Activated CD8-positive, alpha-beta memory T cell treated with anti-CD3 and anti-CD28 coated beads for 4 hours (primary cell): ENCODE measurements around the gene TUT4.
A peak's percentile ranks its signal among the peaks of the same experiment; 100 is the strongest.

Experiments
- DNase-seq, 2 donors: peaks; one replicate each; pipeline ENCODE4 v3.0.0-alpha.2; 2020; ENCODE audit warnings: low read depth in 2 of 2

Gene TUT4

DNA sequence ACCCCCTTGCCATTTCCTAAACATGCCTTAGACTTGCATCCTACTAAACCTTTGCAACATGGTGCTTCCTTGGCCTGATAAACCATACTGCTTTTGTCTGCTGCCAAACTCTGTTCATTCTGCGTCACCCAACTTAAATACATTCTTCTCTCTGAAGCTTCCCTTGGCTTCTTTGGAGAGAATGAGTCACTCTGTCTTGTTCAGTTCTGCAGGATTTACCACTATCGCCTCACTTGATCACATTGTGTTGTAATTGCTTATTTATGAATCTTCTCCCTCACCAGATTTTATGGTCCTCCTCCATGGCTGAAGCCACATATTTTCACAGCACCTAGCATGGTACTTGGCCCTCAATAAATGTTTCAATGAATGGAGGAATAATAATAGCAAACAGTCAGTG is 21.7 kb upstream of the TUT4 start:
- DNase-seq: no peak

DNA sequence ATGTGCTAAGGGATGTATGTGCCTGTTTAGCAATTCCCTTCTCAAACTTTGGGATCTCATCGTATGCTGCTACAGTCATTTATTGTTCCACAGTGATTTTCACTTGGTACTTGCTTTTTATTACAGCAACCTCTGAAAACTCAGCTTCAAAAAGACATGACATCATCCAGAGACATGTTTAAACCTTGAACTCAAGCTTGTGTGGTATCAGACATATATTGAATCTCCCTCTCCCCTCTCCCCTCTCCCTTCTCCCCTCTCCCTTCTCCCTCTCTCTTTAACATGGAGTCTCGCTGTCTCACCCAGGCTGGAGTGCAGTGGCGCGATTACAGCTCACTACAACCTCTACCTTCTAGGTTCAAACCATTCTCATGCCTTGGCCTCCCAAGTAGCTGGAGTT is 19.5 kb upstream of the TUT4 start:
- no peak for DNase-seq

DNA sequence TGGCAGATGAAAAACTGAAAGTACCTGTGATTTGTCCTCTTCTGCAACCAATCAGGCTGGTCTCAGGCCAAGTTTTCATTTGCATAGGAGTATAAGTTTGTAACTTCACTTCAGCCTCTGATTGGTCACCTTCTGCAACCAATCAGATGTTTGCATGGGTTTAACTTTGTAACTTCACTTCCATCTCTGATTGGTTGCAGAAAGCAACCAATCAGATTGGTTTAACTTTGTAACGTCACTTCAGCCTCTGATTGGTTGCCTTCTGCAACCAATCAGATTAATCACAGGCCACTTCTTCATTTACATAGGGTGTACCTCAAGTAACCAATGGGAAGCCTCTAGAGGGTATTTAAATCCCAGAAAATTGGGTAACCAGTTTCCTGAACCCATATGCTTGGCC is 18.9 kb upstream of the TUT4 start:
- DNase-seq: no peak

DNA sequence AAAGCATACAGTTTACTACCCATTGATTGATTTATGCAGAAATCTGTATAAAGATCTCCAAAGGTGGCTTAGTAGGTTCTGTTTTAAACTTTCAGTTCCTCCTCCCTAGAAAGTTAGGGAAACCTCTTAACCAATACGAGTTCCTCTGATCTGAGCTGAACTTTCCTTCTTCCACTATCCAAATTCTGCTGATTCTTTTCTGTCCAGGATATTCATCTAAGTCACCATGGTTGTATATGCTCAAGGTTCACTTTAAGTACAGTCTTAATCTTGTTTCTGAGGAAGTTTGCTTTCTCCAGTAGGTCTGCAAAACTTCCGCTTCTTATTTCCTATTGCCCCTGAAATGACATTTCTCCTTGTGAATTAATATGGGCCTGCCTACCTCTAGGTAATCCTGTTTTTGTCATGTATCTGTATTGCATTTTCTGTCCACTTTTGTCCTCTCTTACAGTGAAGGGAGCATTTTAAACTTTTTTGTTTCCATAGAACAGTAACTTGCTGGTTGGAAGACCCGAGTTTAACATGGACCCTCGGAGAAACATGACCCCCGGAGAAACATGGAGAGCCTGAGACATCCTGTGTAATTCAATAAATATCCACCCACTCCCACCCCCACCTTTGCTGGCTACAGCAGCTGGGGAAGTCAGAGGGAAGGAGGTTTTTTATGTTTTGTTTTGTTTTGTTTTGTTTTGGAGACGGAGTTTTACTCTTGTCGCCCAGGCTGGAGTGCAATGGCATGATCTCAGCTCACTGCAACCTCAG is 16.7 kb upstream of the TUT4 start:
- no peak for DNase-seq

DNA sequence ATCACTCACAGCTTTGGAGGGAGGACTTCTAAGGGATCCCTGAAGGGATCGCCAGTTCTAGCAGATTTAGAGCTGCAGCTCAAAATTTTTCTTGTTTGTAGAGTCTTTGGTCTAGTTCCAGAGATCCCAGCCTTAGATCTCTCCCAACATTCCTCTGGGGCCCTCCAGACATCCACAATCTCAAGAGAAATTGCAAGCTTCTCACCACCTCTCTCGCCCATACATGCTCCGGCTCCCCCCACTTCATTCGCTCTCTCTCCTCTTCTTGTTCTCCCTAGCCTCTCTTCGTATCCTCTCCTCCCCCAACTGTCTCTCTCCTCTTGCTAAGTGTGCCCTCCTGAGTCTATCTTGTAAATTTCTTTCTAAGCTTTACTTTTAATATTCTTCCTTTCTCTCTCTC is 15.1 kb upstream of the TUT4 start:
- DNase-seq: no peak

DNA sequence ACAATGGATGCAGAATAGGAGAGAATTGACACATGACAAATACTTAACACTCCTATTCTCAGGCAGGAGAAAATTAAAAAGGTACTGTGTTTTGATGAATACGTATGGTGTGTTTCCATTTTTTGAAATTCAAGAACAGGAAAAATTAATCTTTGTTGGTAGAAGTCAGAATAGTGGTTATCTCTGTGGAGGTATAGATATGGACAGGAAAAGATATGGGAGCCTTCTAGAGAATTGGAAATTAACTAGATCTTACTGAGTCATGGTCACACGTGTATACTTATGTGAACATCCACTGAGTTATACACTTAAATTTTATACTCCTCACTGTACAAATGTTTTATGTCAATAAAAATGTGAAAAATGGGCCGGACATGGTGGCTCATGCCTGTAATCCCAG is 9.9 kb upstream of the TUT4 start:
- no peak for DNase-seq

DNA sequence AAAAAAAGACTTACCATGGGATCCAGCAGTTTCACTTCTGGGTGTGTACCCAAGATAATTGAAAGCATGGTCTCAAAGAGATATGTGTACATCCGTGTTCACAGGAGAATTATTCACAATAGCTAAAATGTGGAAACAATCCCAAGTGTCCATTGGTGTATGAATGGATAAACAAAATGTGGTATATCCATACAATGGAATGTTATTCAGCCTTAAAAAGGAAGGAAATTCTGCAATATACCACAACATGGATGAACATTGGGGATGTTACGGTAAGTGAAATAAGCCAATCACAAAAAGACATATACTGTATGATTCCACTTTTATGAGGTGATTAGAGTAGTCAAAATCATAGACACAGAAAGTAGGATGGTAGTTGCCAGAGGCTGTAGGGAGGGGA is 7.0 kb upstream of the TUT4 start:
- DNase-seq: no peak

DNA sequence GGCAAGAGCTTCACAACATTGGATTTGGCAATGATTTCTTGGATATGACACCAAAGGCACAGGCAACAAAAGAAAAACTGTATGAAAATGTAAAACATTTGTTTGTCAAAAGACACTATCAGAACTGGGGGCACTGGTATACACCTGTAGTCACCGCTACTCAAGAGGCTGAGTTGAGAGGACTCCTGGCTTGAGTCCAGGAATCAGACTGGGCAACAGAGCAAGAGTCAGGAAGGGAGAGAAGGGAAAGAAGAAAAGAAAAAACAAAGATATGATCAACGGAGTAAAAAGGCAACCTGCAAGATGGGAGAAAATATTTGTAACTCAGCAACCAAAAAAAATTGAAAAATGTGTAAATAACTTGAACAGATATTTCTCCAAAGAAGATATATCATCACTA is 6.0 kb upstream of the TUT4 start:
- no peak for DNase-seq

DNA sequence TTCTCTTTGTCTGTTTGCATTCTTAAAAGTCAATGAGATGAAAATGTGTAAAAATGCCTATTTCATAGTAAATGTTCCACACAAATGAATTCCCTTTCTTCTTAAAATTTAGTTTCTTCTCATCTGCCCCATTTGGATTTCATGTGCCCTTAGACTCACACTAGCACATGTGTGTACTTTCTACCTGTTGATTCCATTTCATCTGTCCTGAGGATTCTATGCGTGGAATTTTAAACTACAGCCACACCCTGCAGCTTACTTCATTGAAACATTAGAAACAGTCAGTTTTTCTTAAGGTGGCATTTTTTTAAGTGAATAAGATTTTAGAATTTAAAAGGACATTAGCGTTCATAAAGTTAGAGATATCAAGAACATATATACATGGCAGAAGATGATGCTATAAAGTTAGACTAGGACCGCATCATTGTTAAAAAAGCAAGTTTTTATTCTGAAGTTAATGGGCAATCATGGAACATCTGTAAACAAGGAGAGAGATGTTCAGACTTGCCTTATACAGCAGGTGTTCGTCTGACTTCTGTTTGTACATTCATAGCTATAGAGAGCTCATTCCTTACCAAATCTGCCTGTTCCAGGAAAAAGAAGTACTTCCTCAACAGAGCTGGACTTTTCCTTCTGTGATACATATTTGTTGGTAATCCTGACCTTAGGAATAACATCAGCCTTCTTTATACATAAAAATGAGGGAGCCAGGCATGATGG is 3.9 kb upstream of the TUT4 start:
- no peak for DNase-seq

DNA sequence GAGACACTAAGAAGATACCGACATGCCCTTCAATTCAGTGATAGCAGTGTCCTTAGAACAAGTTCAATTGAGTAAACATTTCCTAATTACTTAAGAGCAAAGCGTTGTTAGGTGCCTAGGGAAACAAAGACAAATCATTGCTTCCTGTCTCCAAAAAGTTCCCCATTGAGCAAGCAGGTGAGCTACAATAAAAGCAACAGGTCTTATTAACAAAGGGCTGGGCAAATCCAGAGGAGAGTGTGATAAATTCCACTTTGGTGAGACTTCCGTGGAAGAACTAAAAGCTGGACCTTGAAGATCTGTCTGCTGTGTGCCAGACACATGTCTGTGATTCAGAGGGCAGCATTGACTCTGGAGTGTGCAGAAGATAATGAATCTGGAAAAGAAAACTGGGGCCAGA is 1.9 kb upstream of the TUT4 start:
- DNase-seq: no peak

DNA sequence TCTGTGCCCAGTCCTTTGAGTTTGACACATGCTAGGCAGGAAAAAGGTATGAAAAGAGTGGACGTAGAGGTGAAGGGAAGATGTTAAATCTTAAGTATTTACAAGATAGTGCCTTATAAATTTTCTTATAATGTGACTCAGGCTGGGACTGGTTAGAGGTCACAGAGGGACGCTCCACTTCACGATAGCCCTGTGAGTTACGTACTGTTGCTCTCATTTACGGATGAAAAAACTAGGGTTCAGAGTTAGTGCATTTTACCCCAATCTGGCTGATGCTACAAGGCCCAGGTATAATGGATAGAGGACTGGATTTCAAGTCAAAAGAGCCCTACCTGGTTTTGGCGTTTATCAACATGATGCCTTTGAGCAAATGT is 1.4 kb upstream of the TUT4 start:
- no peak for DNase-seq

DNA sequence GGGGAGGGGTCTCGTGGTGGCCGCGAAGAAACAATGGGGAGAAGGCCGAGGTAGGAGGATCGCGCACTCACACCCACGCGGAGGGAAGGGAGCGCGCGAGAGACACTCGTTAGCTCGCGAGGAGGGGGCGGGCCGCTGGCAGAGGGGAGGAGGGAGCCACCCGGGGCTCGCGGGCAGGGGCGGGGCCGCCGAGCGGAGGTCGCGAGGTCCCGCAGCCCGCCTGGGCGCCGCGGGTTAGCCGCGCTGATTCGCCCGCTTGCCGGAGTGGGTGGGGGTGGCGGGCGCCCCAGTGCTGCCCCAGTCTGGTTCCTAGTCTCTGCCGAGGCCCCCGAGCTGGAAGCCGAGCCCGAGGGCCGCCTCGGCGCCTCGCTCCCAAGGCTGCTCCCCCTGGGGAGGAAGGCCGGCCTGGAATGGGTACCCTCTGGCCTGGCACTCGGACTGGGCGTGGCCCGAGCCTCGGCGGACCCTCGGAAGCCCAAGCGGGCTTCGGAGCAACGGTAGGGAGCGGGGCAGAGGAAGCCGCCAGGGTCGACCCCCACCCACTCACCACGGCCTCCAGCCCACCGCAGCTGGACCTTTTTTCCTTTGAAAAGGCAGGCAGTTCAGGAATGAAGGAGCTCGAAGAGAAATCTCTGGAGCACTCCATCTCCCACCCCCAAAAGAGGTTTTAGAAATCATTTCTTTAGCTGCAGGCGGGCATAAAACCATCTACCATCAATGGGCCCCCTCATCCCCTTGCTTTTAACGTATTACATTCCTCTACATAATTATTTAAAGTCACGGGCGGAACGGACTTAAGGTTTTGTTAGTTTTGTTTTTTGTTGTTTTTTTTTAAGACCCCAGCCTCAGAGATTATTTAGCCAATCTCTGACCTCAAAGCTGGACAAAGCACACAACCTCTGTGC is 722 bp upstream of the TUT4 start:
- DNase-seq: peak; percentile 83 to 84

DNA sequence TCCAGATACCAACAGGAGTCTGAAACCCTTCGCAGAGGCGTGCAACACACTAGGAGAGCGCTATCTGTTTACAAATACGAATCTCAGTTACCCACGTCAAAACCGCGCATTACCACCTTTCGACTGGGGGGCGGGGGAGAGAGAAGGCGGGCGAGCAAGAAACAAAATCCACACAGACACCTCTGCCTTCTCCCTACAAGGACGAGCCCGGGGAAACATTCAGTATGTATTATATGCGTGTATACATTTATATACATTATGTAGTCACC is 722 bp downstream of the TUT4 start:
- DNase-seq: peak; percentile 40 to 55

DNA sequence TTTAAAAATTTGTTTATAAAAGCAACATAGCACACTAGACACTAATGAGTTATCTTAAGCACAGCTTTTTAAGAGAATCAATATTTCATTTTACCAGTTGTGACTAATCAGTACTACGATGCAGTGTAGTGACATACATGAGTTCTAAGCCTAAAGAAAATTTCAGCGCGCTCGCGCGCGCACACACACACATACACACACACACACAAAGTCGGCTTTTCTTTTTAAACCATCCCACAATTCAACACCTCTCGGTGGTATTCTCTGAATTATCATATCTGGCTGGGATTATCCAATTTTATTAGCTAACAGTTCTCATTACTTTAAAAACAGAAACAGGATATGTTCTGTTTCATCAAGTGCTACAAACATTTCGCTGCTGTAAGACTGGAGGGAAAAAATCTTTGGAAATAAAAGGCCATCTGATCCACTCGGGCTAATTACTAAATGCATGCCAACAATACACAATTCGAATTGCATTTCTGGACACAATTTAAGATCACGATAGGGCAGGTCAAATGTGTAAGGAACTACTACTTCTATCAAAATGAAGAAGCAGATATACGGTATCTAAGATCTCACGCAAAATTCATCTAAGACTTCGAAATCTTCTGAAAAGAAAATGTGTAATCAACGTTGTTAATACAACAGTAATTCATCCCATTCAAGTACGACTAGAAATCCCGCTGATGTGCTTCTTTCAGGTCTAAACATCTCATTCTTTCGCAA is 1.2 kb downstream of the TUT4 start:
- no peak for DNase-seq

DNA sequence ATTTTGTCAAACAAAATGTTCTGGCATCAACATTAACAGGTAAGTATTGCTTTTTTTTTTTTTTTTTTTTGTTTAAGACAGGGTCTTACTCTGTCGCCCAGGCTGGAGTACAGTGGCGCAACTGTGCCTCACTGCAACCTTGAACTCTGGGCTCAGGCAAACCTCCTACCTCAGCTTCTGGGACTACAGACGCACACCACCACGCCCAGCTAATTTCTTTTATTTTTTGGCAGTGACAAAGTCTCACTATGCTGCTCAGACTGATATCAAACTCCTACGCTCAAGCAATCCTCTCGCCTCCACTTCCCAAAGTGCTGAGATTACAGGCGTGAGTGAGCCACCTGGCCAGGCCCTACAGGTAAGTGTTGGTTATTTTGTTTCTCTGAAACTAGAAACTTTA is 2.4 kb downstream of the TUT4 start:
- DNase-seq: no peak

DNA sequence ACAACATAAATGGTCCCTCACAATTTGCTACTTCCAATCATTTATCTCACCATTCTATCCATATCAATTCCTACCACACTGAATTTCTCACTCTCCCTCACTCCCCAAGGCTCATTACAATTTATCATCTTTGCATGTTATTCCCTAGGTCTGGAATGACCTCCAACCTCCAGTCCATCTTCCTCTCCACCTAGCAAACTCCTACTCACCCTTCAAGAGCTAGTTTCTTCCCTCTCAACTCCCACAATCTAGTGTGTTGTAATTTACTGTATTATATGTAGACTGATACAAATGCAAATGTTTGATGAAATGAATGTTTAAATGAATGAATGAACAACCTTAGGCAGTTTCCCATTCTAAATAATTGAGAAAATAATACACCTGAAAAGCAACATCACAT is 3.6 kb downstream of the TUT4 start:
- DNase-seq: no peak

DNA sequence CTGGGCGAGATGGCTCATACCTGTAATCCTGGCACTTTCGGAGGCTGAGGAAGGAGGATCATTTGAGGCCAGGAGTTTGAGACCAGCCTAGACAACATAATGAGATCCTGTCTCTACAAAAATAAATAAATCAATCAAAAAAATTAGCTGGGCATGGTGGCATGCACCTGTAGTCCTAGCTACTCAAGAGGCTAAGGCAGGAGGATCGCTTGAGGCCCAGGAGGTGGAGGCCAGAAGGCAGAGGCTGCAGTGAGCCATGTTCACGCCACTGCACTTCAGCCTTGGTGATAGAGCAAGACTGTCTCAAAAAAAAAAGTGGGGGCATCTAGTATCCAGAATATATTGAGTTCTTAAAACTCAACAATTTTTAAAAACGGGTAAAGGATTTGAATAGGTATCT is 6.0 kb downstream of the TUT4 start:
- DNase-seq: no peak

DNA sequence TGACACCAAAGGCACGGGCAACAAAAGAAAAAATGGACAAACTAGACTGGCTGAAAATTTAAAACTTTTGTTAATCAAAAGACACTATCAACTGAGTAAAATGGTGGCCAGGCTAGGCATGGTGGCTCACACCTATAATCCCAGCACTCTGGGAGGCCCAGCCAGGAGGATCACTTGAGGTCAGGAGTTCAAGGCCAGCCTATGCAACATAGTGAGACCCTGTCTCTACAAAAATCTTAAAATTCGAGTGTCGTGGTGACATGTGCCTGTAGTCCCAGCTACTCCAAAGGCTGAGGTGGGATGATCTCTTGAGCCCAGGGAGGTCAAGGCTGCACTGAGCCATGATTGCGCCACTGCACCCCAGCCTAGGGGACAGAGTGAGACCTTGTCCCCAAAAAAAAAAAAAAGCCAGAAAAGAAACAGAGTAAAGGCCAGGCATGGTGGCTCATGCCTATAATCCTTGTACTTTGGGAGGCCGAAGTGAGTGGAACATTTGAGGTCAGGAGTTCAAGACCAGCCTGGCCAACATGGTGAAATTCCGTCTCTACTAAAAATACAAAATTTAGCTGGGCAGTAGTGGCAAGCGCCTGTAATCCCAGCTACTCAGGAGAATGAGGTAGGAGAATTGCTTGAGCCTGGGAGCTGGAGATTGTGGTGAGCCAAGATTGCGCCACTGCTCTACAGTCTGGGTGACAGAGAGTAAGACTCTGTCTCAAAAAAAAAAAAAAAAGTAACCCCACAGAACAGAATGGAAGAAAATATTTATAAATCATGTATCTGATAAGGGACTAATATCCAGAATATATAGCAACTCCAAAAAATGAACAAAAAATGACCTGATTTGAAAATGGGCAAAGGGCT is 8.0 kb downstream of the TUT4 start:
- no peak for DNase-seq

DNA sequence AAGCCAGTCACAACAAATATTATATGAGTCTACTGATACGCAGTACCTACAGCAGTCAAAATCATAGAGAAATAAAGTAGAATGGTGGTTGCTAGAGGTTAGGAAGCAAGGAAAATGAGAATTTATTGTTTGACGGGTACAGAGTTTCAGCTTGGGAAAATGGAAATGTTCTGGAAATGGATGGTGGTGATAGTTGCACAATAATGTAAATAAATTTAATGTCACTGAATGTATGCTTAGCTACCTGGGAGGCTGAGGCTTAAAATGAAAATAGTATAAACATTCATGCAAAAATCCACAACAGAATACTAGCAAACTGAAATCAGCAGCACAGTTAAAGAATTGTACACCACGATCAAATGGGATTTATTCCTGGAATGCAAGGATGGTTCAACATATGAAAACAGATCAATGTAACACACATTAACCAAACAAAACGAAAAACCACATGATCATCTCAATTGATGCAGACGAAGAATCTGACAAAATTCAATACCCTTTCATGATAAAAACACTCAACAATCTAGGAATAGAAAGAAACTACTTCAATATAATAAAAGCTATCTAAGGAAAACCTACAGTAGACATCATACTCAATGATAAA is 10.7 kb downstream of the TUT4 start:
- DNase-seq: no peak

DNA sequence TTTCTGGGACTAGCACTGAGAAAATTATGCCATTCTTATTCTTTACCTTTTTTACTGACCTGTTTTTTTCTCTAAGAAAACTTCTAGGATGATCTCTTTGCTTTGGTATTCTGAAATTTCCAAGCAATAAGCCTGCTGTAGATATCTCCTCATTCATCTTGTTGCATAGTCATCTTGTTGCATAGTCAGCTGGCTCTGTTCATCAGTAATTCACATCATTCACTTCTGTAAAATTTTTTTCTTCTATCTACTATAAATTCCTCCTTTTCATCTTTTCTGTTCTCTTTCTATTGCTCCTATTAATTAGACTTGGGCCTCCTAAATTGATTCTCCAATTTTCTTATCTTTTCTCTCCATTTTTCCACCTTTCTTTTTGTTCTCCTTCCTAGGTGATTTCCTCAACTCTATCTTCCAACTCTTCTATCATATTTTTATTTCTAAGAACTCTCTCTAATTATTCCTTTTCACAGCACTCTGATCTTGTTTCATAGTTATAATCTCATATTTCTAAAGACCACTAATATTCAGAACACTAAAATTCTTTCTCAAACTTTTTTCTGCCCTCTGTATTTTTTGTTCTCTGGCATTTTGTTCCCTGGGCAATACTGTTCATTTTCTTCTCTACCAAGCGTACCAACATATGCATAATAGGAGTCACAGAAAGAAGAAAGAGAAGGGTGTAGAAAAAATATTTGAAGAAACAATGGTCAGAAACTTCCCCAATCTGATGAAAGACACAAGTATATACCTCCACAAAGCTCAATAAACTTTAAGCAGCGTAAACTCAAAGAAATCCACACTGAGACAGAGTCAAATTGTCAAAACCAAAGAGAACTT is 17.7 kb downstream of the TUT4 start:
- no peak for DNase-seq
